Breast epithelium (tissue), 4 donors: Measurements from ENCODE around the gene GARRE1. TPM values are rescaled to one million over a fixed set of nuclear protein-coding genes. Genes with fewer than 3 reads are reported as not detected.

Experiments
- DNase-seq, 2 donors: peaks; one replicate each; pipeline ENCODE4 v3.0.0-alpha.2; 2019; ENCODE audit warnings: low spot score in 2 of 2
- H3K27ac ChIP-seq, 2 donors: fragments of 200-600 bp; sonication (generic) in 1 of 2; one replicate each; pipeline ENCODE4 v1.5.1; 2016 to 2019; ENCODE audit warnings: mild to moderate bottlenecking in 1 of 2
- H3K27me3 ChIP-seq, 2 donors: fragments of 200-600 bp; sonication (generic) in 1 of 2; one replicate each; pipeline versions ENCODE4 v1.5.1 to v1.6.0; 2017 to 2019; ENCODE audit warnings: control low read depth in 1 of 2, mild to moderate bottlenecking in 1 of 2
- H3K36me3 ChIP-seq: fragments of 200-600 bp; one replicate; pipeline ENCODE4 v1.5.1; 2019
- H3K4me1 ChIP-seq, 2 donors: fragments of 200-600 bp; sonication (generic); one replicate each; pipeline ENCODE4 v1.5.1; 2016 to 2019; ENCODE audit warnings: control low read depth in 1 of 2
- H3K4me3 ChIP-seq, 3 donors: fragments of 200-600 bp; sonication (generic); 1 replicate in 2 of 3; 2 replicates in 1 of 3; pipeline ENCODE4 v1.5.1; 2016 to 2019; ENCODE audit warnings: mild to moderate bottlenecking in 3 of 3, moderate library complexity in 2 of 3
- H3K9me3 ChIP-seq, 2 donors: fragments of 200-600 bp; sonication (generic) in 1 of 2; one replicate each; pipeline ENCODE4 v1.5.1; 2016 to 2019; ENCODE audit warnings: control low read depth in 1 of 2
- CTCF ChIP-seq, 3 donors: fragments of 450-650 bp; IDR thresholded peaks; one replicate each; pipeline ENCODE4 v1.5.1; 2016 to 2017; ENCODE audit warnings: antibody characterized with exemption in 3 of 3, mild to moderate bottlenecking in 3 of 3, moderate library complexity in 3 of 3
- POLR2A ChIP-seq: fragments of 450-650 bp; IDR thresholded peaks from one replicate; pipeline ENCODE4 v1.6.1; 2016; ENCODE audit warnings: antibody characterized with exemption, mild to moderate bottlenecking, moderate library complexity
- POLR2AphosphoS5 ChIP-seq, 3 donors: sonication (generic); formaldehyde crosslinking; IDR thresholded peaks; one replicate each; pipeline ENCODE4 v1.6.1; 2017; ENCODE audit warnings: antibody characterized with exemption in 3 of 3
- intact Hi-C: fragments of 100-400 bp; cut with DNase I; formaldehyde crosslinking; loops from one replicate; pipeline ENCODE4 v1.15.1; 2023; ENCODE audit warnings: low total_unique reads
- total RNA-seq, 3 donors: library from RNA; depleted of rRNA; stranded (reverse); fragments of >200 nt; gene quantifications; one replicate each; pipeline ENCODE4 v1.1.0, GENCODE V29; 2016

Gene GARRE1
- total RNA-seq, 3 donors from 2014 or later = 21.0 to 43.9 (median 25.2) TPM

- no peak for DNase-seq
- H3K27ac ChIP-seq = no peak overlapping the region
- intact Hi-C loops = no loop called here
- no peaks in the 10 kb centered on the region for H3K4me1 ChIP-seq
- no peaks in the 10 kb centered on the region for H3K27me3 ChIP-seq
- no peaks in the 10 kb centered on the region for H3K9me3 ChIP-seq
- no peaks in the 10 kb centered on the region for H3K36me3 ChIP-seq
- TF ChIP-seq POLR2A = no peak
- TF ChIP-seq POLR2AphosphoS5 (IDR thresholded peaks at IDR 0.05) = no peak
- TF ChIP-seq CTCF (IDR thresholded peaks at IDR 0.05) = no peak
- no peak overlapping the region for H3K4me3 ChIP-seq
These were observed 45.2 kb downstream of the GARRE1 start for GRCh38 chr19:34299576-34299975.

- Histone ChIP-seq H3K4me3 (no peak overlapping the region), H3K27ac (no peak overlapping the region), H3K4me1 (no peaks in the 10 kb centered on the region), H3K36me3 (no peaks in the 10 kb centered on the region), H3K9me3 (no peaks in the 10 kb centered on the region), H3K27me3 (no peaks in the 10 kb centered on the region)
- intact Hi-C loops = no loop called here
- TF ChIP-seq POLR2AphosphoS5 (IDR thresholded peaks at IDR 0.05) = no peak
- no peak for DNase-seq
These were observed 46.0 kb downstream of the GARRE1 start for GRCh38 chr19:34300380-34300779.

GRCh38 chr19:34300962-34301361 lies 46.6 kb downstream of the GARRE1 start:
- H3K27me3 ChIP-seq = no peaks in the 10 kb centered on the region
- no peak overlapping the region for H3K27ac ChIP-seq
- no peak overlapping the region for H3K4me3 ChIP-seq
- TF ChIP-seq POLR2AphosphoS5 (IDR thresholded peaks at IDR 0.05) = no peak
- TF ChIP-seq CTCF (IDR thresholded peaks at IDR 0.05) = no peak
- no peak for TF ChIP-seq POLR2A
- H3K36me3 ChIP-seq = no peaks in the 10 kb centered on the region
- intact Hi-C loops = no loop called here
- H3K4me1 ChIP-seq = peaks cover 0 to under 1% of the 10 kb centered on the region in 2 donors
- H3K9me3 ChIP-seq = no peaks in the 10 kb centered on the region
- DNase-seq = no peak

Other genes starting within 250 kb of the GARRE1 start
- gene LSM14A, start 82.0 kb upstream of the GARRE1 start, total RNA-seq = 100 to 1,000 TPM; 106 to 129 (median 126) TPM
- 100 to 1,000 TPM in 2 of 3 donors, 10 to 100 TPM in 1; 97.9 to 130 (median 113) TPM for gene GPI, start 110.6 kb downstream of the GARRE1 start, total RNA-seq
- 10 to 100 TPM in 2 of 3 donors, 1 to 10 TPM in 1; 7.8 to 15.7 (median 10.9) TPM for gene PDCD2L, start 149.8 kb downstream of the GARRE1 start, total RNA-seq
- 100 to 1,000 TPM; 105 to 176 (median 127) TPM for gene UBA2, start 173.8 kb downstream of the GARRE1 start, total RNA-seq
- gene WTIP, start 227.2 kb downstream of the GARRE1 start, total RNA-seq = 10 to 100 TPM; 11.9 to 20.6 (median 14.9) TPM